SH-SY5Y (cell line): ENCODE results near the gene CYP1A1.

ENCODE experiments used
- GATA2 ChIP-seq: IDR thresholded peaks from 2 replicates; pipeline ENCODE4 v1.6.1; 2011; ENCODE audit warnings: mild to moderate bottlenecking, low read depth, low read length
- GATA3 ChIP-seq: IDR thresholded peaks from 2 replicates; pipeline ENCODE4 v1.6.1; 2011; ENCODE audit warnings: low read depth, mild to moderate bottlenecking, low read length, moderate library complexity

- TF ChIP-seq GATA2 (no peak), GATA3 (no peak)
These were observed 2.4 kb upstream of the CYP1A1 start for GRCh38 chr15:74727727-74728126.
